ENCODE data around the gene SOCS4. TPM values are rescaled to one million over a fixed set of nuclear protein-coding genes. Genes with fewer than 3 reads are reported as not detected.
"Not testable (repeated sequence)": the region's sequence is repeated elsewhere in the genome, so short reads cannot be mapped to it uniquely, and the experiment has no call there.

The SOCS4 gene
- total RNA-seq, 1 experiment from 2014 or later = 19.9 TPM

DNA sequence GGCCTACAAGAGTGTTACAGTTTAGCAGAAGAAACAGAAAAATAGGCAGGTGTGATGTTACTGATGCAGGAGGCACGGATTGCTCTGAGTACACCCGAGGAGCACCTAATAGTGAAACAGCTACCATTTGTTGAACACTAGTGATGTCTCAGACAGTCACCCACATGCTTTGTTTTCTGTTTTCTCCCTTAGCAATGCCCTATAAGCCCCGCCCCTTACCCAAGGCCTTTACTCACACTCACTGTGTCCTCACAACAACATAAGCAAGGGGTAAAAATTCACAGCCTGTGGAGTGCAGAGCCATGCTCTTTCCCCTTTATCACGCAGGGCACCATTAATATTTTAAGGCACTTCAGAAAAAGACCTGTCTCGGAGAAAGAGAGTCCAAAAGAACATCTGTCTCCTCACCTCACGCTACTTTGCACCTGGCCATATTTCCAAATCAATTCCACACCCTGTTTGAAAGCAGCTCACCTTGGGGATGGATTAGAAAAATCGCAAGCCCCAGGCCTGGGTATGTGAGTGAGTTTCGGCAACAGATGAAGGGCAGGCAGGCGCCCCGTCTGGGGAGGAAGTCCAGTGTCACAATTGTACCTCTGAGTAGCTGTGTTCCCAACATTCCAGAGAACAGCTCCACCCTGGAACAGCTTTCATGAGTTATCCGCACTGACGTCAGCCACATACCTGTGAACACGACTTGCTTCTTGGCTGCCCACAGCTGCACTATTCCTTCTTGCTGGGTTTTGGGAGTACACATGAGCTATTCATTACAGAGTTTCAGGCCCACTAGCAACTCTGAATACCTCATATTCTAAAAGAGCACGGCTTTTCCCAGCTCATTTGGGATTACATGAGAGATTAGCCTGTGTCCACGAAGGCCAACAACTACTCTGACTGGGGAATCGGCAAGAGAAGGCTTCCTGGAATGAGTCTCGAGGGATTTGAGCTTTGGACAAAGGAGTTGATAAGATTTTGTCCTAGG is 50.4 kb downstream of the SOCS4 start:
- no peaks in the 10 kb centered on the region for H3K9me3 ChIP-seq (ENCODE audit: control insufficient read depth, insufficient read depth, low read depth, low read length)
- no peak overlapping the region for H3K27ac ChIP-seq (ENCODE audit: low read length)
- BruUV-seq (replicated peaks) = no TSS peak

DNA sequence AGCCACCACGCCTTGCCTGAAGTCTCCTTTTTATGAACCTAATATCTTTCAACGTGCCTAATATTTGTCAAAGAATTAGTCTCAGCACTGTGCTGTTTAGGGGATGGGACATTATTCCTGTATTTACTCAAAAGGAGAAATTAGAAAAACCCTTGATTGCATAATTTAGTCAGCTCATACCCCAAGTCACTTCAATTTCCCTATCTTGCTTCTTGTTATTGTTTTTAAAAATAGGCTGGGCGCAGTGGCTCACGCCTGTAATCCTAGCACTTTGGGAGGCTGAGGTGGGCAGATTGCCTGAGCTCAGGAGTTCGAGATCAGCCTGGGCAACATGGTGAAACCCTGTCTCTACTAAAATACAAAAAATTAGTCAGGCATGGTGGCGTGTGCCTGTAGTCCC is 52.9 kb downstream of the SOCS4 start:
- H3K4me1 ChIP-seq (ENCODE audit: control insufficient read depth, insufficient read depth, low read length); BruUV-seq (replicated peaks); H3K27me3 ChIP-seq (ENCODE audit: control insufficient read depth, insufficient read depth, low read length); CTCF ChIA-PET; H3K27ac ChIP-seq (ENCODE audit: low read length); in situ Hi-C loops (cut with HindIII; ENCODE audit: low pct_unique_long_range_greater_than_20kb, low sequenced_read_pairs); H3K36me3 ChIP-seq (ENCODE audit: control insufficient read depth, insufficient read depth, low read length); intact Hi-C loops (cut with micrococcal nuclease; ENCODE audit: unreplicated experiment); H3K9me3 ChIP-seq (ENCODE audit: control insufficient read depth, insufficient read depth, low read depth, low read length); DNase-seq (ENCODE audit: low read depth, low spot score); ATAC-seq; POLR2A ChIA-PET; H3K4me3 ChIP-seq (ENCODE audit: low read depth in 2 of 2, low read length in 2 of 2): not testable (repeated sequence)

More for the DNA sequence above, 50.4 kb downstream of the SOCS4 start:
- TF ChIP-seq SIN3A (IDR thresholded peaks at IDR 0.05; ENCODE audit: borderline replicate concordance, insufficient read depth, low read depth, low read length) = no peak
- no peak for TF ChIP-seq TCF7L2 (IDR thresholded peaks at IDR 0.05; ENCODE audit: low read depth, low read length)
- TF ChIP-seq, protein P1, sequence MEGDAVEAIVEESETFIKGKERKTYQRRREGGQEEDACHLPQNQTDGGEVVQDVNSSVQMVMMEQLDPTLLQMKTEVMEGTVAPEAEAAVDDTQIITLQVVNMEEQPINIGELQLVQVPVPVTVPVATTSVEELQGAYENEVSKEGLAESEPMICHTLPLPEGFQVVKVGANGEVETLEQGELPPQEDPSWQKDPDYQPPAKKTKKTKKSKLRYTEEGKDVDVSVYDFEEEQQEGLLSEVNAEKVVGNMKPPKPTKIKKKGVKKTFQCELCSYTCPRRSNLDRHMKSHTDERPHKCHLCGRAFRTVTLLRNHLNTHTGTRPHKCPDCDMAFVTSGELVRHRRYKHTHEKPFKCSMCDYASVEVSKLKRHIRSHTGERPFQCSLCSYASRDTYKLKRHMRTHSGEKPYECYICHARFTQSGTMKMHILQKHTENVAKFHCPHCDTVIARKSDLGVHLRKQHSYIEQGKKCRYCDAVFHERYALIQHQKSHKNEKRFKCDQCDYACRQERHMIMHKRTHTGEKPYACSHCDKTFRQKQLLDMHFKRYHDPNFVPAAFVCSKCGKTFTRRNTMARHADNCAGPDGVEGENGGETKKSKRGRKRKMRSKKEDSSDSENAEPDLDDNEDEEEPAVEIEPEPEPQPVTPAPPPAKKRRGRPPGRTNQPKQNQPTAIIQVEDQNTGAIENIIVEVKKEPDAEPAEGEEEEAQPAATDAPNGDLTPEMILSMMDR (IDR thresholded peaks at IDR 0.05) = no peak
- TF ChIP-seq, protein P2, sequence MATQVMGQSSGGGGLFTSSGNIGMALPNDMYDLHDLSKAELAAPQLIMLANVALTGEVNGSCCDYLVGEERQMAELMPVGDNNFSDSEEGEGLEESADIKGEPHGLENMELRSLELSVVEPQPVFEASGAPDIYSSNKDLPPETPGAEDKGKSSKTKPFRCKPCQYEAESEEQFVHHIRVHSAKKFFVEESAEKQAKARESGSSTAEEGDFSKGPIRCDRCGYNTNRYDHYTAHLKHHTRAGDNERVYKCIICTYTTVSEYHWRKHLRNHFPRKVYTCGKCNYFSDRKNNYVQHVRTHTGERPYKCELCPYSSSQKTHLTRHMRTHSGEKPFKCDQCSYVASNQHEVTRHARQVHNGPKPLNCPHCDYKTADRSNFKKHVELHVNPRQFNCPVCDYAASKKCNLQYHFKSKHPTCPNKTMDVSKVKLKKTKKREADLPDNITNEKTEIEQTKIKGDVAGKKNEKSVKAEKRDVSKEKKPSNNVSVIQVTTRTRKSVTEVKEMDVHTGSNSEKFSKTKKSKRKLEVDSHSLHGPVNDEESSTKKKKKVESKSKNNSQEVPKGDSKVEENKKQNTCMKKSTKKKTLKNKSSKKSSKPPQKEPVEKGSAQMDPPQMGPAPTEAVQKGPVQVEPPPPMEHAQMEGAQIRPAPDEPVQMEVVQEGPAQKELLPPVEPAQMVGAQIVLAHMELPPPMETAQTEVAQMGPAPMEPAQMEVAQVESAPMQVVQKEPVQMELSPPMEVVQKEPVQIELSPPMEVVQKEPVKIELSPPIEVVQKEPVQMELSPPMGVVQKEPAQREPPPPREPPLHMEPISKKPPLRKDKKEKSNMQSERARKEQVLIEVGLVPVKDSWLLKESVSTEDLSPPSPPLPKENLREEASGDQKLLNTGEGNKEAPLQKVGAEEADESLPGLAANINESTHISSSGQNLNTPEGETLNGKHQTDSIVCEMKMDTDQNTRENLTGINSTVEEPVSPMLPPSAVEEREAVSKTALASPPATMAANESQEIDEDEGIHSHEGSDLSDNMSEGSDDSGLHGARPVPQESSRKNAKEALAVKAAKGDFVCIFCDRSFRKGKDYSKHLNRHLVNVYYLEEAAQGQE (IDR thresholded peaks at IDR 0.05; ENCODE audit: insufficient read depth in 1 of 2, low read depth in 2 of 2, low read length in 1 of 2) = no peak
- no peak for TF ChIP-seq POLR2AphosphoS5 (IDR thresholded peaks at IDR 0.05; ENCODE audit: low read depth, low read length)
- Histone ChIP-seq H3K36me3 (ENCODE audit: control insufficient read depth, insufficient read depth, low read length) (no peaks in the 10 kb centered on the region), H3K4me1 (ENCODE audit: control insufficient read depth, insufficient read depth, low read length) (no peaks in the 10 kb centered on the region), H3K4me3 (ENCODE audit: low read depth in 2 of 2, low read length in 2 of 2) (no peak overlapping the region), H3K27me3 (ENCODE audit: control insufficient read depth, insufficient read depth, low read length) (no peaks in the 10 kb centered on the region)
- ChIA-PET CTCF (no interaction called here), POLR2A (interaction anchor here (0.6 kb wide), 1 partner anchor 9 kb away, joined by 3 read pairs; no protein-coding TSS in a partner anchor)
- ATAC-seq (peak; percentile 42; the same call in 1 of the 2 replicates), DNase-seq (ENCODE audit: low read depth, low spot score) (no peak)
- intact Hi-C loops (cut with micrococcal nuclease; ENCODE audit: unreplicated experiment) = no loop called here
- in situ Hi-C loops (cut with HindIII; ENCODE audit: low pct_unique_long_range_greater_than_20kb, low sequenced_read_pairs) = no loop called here

Measured in Panc1 (cell line).